Stimulated activated CD8-positive, alpha-beta memory T cell treated with anti-CD3 and anti-CD28 coated beads, Interleukin-7, amount 100 ng/mL, for 4 hours (primary cell): ENCODE measurements around the gene KIF26B.

ENCODE experiments used
- DNase-seq, 2 donors: peaks; one replicate each; pipeline ENCODE4 v3.0.0-alpha.2; 2020; ENCODE audit warnings: low read depth in 2 of 2

Gene KIF26B

DNA sequence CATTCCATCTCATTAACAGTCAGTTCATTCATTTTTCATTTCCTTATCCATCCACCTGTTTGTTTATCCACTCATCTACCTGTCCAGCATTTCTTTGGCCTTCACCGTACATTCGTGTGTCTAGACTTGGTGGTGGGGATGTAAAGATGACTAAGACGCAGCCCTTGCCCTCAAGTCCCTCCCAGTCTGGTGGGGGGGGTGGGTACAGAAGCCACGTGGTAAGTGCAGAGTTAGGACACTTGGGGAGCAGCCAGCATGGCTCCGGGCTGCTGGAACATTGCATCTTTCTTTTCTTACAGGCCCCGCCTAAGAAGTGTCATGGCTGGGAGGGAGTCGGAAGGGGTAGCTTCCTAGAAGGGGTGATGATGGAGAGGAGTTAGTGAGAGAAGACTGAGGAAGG, 17.2 kb downstream of the KIF26B start:
- DNase-seq, result no peak

GRCh38 chr1:245172829-245173228, 18.0 kb downstream of the KIF26B start:
- DNase-seq, result no peak

DNA sequence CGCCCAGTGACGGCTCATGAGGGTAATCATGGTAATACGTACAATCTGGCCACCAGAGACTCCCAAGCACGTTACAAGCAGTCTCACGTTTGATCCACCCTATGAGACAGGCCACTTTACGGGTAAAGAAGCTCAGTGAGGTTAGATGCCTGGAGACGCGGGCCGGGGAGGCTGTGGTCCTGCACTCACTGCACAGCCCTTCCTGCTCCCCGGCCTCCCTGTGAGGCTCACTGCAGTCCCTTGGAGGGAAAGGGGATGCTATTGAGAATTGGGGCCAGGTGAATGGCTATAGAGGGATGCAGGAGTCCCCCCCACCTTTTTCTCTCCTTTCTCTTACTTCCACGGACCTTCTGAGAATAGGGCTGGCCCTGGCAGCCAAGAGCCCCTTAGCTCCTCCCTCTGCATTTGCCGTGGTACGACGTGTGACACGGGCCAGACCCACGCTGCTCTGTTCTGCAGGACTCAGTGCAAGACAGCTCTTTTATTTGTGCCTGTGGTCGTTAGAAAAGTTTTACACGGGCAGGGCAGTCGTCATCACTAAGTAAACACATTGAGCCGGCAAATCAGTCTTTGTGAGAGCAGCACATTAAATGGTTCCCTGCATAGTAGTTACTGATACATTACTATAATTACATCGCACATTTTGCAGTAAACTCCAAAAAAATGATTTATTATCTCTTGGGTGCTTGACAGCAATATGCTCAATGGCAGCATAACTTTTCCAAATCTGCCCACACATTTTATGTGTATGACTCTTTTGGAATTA, 18.8 kb downstream of the KIF26B start:
- DNase-seq, result no peak

DNA sequence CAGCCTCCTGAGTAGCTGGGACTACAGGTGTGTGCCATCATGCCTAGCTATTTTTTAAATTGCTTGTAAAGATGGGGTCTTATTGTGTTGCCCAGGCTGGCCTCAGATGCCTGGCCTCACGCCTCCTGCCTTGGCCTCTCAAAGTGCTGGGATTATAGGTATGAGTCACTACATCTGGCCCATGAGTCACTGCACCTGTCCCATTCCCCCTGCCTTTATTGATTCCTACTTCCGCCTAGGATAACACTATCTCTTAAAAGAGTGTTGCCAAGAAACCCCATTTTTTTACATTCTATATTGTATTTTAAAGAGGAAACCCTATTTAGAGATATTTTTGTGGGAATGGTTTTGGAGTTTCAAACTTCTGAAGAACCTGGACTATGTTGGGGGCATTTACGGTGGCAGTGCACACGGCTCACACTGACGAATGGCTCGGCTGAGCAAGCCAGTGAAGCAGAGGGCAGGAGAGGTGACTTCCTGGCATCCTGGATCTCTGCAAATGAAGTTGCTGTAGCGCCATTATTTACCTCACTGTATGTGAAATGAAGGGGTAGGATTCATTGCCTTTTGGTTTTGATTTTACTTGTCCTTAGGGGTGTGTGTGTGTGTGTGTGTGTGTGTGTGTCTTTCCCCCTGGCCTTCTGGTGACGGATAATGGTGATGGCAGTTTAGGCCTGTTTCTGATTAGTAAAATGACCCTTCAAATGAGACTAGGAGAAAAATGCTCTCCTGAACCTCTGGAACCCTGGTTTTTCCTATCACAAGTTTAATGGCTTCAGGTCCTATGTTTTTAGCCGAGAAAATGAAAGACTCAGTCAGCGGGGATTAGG, 22.5 kb downstream of the KIF26B start:
- DNase-seq, result no peak

DNA sequence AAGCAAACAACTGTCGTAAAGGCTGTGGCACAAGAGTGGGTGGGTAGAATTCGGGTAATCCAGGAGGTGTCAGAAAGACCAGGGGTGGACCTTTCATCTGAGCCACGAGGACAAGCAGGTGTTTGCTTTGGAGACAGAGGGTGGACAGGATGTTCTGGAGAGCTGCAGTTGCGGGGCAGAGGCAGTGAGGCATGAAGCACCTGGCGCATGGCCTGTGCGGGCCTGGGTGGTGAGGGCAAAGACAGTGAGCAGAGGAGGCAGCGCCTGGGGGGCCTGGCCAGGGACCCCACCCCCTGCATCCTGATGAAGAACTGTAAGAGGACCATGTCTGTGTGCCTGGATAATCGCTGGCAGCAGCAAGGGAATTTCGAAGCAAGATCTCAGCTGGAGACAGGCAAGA, 24.9 kb downstream of the KIF26B start:
- DNase-seq, result no peak

- no peak for DNase-seq
Observed at GRCh38 chr1:245180496-245181157, 25.8 kb downstream of the KIF26B start.

DNA sequence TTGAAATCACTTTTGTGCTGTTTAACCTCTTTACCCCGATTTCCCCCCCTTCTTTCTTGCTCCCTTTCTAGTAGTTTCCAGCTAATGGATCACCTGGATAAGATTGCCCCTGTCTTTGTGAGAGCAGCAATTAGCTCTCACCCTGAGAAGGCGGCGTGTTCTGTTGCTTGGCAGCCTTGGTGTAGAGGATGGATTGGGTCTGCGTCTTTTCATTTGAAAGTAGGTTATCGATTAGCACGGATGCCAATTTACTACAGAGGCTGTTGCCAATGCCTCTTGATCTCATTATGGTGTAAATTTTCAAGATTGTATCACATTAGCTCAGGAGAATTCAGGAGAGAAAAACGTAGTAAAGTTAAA, 26.4 kb downstream of the KIF26B start:
- DNase-seq, result no peak

DNA sequence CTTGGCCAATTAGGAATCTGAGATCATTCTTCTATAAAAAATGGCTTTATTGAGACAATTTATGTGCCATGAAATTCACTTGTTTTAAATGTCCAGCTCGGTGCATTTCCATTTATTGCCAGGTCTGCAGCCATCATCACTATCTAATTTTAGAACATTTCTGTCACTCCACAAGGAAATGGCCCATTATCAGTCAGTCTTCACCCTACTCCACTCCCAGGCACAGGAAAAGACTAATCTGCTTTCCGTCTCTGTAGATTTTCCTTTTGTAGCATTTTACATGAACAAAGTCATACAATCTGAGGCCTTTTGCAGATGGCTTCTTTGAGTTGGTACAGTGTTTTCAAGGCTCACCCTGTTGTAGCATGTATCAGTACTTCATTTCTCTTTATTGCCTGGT, 27.2 kb downstream of the KIF26B start:
- no peak for DNase-seq

GRCh38 chr1:245183429-245183828, 28.6 kb downstream of the KIF26B start:
- DNase-seq, result no peak

DNA sequence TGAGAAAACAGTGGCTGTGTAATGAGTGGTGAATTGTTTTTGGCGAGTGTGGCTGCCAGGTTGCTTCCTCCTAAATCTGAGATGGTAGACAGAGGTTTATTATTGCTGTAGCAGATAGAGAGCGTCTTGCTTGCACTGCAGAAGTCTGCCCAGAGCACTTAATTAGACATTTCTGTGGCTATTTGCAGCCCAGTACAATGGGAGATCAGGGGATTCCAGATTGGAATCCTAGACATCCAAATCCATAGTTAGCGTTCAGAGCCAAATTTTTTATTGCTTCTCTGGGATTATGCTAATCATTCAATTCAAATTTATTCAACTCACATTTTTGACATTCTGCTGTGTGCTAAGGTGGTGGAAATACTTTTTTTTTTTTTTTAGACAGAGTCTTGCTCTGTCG, 30.0 kb downstream of the KIF26B start:
- no peak for DNase-seq

DNA sequence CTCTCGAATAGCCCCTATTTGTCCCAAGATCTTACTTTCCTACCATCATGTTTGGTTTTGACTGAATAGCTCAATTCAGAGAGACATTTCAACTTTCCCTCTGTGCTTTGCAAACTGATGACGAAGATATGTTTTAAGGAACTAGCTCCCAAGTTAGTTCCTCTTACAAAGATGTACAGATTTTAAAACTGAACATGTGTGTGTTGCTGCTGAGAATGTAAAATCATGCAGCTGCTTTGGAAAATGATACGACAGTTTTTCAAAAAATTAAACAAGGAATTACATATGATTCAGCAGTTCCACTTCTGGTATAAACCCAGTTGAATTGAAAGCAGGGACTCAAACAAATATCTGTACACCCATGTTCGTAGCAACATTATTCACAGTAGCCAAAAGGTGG, 33.6 kb downstream of the KIF26B start:
- DNase-seq, result no peak

DNA sequence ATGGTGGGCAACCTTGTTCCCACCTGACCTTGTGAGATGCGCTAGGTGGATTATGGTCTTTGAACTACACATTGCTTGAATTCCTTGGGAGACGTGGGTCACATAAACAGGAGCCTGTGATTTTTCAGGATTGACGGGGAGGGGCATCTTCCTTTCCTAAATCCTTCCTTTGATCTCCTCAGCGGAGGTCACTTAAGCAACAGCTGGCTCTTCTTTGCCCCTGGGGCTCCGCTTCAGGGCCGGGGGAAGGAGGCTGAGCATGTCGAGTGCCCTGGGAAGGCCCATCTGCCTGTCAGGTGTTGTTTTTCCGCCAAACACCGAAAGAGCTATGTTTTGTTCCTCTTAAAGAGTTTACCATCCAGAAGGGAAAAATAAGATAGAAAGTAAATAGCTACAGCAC, 40.6 kb downstream of the KIF26B start:
- no peak for DNase-seq

DNA sequence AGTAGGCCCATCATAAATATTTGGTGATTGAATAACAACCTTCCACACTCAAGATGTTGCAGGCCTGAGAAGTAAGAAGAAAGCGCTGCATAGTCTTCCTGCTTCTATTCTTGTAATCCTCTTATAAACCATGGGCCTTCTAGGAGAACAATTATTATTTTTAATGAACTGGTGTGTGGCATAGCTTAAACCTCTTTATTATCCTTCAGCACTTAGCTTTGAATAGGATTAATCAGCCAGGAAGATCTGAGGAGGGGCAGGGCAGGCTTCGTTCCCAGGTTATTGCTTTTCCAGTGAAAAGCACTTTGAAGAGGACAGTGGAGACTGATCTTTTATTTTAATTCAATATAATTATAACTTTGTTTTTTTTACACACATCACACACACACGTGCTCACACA, 42.3 kb downstream of the KIF26B start:
- DNase-seq, result no peak

DNA sequence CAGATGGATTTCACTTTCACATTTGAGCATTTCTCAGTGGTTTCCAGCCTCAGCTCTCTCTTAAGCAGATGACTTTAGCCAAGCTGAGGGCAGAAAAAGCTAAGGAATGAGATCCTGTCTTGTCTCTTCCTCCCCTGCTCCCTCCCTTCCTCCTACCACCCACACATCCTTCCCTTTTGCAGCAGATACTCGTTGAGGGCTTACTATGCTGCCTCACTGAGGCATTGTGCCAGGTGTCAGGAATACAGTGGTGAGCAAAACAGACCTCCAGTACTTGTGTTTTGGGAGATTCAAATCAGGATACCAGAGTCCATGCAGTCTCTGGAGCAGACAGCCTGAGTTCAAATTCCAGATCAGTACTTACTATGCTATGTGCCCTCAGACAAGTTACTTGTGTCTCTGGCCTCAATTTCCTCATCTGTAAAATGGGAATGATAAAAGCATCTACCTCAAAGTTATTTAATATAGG, 43.2 kb downstream of the KIF26B start:
- DNase-seq, result no peak

DNA sequence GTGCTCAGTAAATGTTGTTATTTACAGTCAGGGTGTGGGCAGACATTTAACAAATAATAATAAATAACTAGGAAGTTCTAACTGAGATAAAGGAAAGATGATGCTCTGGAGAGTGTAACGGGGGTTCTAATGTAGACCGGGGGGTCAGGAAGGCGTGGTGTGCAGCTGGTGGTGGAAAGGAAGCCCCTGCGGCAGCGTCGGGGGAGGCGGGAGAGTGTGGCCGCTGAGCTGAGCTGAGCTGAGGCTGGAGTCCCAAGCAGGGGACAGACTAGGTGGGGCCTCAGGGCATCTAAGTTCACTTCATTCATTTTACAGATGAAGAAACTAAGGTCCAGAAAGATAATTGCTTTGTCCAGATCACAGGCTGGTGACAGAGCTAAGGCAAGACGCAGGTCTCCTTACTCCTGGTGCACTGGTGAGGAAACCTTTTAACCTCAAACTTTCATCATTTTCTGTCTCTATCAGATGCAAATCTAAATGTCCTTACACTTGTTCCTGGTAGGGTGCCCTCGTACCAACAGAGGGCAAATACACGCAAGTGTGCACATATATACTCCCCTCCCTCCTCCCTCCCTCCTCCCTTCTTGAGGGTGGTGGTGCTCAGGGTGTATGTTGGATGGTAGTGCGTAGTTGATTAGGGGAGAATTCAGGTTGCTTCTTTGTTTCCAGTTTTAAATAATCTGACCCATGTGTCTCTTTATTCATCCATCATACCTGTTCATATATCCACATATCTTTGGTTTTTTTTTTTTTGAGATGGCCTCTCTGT, 44.1 kb downstream of the KIF26B start:
- no peak for DNase-seq

DNA sequence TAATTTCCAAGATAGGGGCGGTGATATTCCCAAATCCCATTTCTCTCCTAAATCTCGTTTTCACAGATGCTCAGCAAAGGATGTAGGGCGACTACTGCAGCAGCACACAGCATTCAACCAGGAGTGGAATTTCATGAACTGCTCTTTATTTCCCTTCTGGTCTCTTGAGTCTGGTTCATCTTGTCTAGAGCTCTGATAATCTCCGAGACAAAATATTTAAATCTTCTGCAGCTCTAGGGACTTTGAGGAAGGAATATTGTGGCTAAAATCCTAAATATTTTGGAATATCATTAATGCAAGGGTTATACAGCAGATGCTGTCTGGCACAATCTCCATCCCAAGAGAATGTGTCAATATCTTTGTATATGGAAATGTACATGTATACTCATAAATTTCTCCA, 45.4 kb downstream of the KIF26B start:
- DNase-seq, result no peak

DNA sequence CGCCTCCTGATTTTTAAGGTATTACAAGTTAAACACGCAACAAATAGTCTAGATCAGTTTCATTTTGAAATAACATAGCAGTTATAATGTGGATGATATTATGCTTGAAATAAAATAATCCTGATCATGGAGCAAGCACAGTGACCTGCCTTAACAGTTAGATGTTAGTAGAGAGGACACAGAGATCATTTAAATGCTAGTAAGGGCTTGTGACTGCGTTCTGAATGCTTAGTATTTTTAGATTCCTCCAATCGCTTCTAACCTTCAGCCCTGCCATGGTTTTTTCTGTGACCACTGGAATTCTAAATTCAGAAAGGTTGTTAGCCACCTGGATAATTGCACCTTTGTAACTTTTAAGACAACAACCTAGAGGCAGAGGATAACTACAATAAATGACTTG, 46.4 kb downstream of the KIF26B start:
- DNase-seq, result no peak

- no peak for DNase-seq
Observed at GRCh38 chr1:245201827-245202226, 47.0 kb downstream of the KIF26B start.

DNA sequence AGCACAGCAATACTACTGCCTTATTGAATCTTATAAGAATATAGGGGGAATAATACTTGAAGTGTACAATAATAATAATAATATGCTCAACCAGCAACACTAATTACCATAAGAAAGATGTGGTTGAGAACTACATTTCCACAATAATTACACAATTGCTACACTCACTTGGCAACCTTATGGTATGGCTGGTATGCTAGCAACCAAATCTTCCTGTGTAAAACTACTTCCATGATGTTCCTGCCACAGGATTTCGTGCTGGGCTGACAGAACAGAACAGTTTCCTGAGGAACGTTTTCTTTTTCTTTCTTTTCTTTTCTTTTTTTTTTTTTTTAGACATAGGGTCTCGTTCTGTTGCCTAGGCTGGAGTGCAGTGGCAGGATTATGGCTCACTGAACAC, 50.6 kb downstream of the KIF26B start:
- no peak for DNase-seq

GRCh38 chr1:245205864-245206263, 51.1 kb downstream of the KIF26B start:
- no peak for DNase-seq

DNA sequence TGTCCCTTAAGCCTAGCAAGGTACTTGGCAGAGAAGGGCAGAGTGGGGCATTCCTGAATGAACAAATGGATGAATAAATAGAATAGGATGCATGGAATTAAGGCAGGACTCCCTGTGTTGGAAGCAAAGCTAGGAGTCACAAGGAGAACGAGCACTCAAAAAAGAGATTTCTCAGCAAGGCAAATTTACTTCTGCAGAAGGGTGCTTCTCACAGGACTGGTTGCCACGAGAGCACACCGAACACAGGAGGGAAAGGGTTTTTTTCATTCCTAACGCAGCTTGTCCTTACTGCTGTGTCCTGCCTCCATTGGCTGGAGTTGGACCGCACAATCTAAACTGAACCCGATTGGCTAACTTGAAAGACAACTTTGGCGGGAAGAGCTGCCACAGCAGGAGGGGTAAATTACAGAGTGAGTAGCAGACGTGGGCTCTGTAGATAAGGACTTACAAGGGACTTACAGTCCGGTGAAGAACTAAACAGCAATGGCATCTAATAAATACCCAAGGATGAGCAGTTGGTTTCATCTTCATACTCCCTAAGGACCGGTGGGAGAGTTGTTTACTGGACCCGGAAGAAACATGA, 52.4 kb downstream of the KIF26B start:
- DNase-seq, result no peak

DNA sequence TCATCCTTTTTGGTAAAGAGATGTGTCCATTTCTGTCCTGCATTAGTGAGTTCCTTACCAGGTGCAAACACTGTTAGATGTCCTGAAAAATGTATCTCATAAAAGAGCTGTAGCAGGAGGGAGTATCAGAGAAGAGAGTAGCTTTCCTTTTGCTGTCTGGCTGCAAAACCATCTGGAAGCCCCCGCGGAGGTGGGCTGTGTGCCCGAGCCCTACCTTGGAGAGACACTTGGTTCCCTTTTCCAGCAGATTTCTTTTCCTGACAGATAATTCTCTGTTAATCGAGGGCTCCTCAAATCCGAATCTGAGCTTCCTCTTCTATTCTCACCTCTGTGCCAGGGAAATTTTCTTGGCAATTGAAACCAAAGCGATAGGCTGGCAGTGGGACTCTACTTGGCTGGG, 53.0 kb downstream of the KIF26B start:
- no peak for DNase-seq
